WTC11 (cell line): Measurements from ENCODE around the gene PCNX3. TPM values are rescaled to one million over a fixed set of nuclear protein-coding genes. Genes with fewer than 3 reads are reported as not detected.
A peak's percentile ranks its signal among the peaks of the same experiment; 100 is the strongest.

ENCODE experiments used
- ATAC-seq: fragments of 200-7000 bp; cut with Tn5 transposase; 2 replicates; pipeline ENCODE4 v1.10.0; 2021; ENCODE audit warnings: mild to moderate bottlenecking, moderate library complexity
- CTCF ChIA-PET: fragments of 300-600 bp; sonication (Branson Sonifier 250); formaldehyde crosslinking; loops from one replicate; lab custom pipeline; 2021; ENCODE audit warnings: antibody characterized with exemption; lab: Charles Lee
- POLR2A ChIA-PET: fragments of 350-600 bp; sonication (Branson Sonifier 250); formaldehyde crosslinking; loops from one replicate; lab custom pipeline; 2021; ENCODE audit warnings: antibody characterized with exemption; lab: Charles Lee
- DNase-seq: peaks from one replicate; pipeline ENCODE4 v3.0.0; 2021; ENCODE audit warnings: low spot score
- H3K27ac Mint-ChIP-seq: 2 replicates; pipeline ENCODE4 v1.8.0; 2021; ENCODE audit warnings: mixed read lengths
- H3K27me3 Mint-ChIP-seq: 2 replicates; pipeline ENCODE4 v1.8.0; 2021; ENCODE audit warnings: low read depth, mild to moderate bottlenecking, moderate library complexity, mixed read lengths
- H3K36me3 Mint-ChIP-seq: 2 replicates; pipeline ENCODE4 v1.8.0; 2021; ENCODE audit warnings: mixed read lengths
- H3K4me1 Mint-ChIP-seq: 2 replicates; pipeline ENCODE4 v1.8.0; 2022; ENCODE audit warnings: mixed read lengths
- H3K4me3 Mint-ChIP-seq: 2 replicates; pipeline ENCODE4 v1.8.0; 2021; ENCODE audit warnings: mild to moderate bottlenecking, moderate library complexity, mixed read lengths
- H3K9me3 Mint-ChIP-seq: 2 replicates; pipeline ENCODE4 v1.8.0; 2021; ENCODE audit warnings: mixed read lengths
- ATF1 ChIP-seq: sonication (generic); formaldehyde crosslinking; IDR thresholded peaks from 2 replicates; pipeline ENCODE4 v1.8.1; 2023; ENCODE audit warnings: mild to moderate bottlenecking, moderate library complexity, missing genetic modification reagents
- FOXP1 ChIP-seq: sonication (generic); formaldehyde crosslinking; IDR thresholded peaks from 2 replicates; pipeline ENCODE4 v1.8.0; 2022; ENCODE audit warnings: missing genetic modification reagents, mild to moderate bottlenecking, moderate library complexity, borderline replicate concordance
- GABPB1 ChIP-seq: sonication (generic); formaldehyde crosslinking; IDR thresholded peaks from 2 replicates; pipeline ENCODE4 v1.8.1; 2023; ENCODE audit warnings: mild to moderate bottlenecking, missing genetic modification reagents
- HMGXB4 ChIP-seq: sonication (generic); formaldehyde crosslinking; IDR thresholded peaks from 2 replicates; pipeline ENCODE4 v1.8.1; 2023; ENCODE audit warnings: mild to moderate bottlenecking, moderate library complexity, missing genetic modification reagents
- KAT7 ChIP-seq: sonication (generic); formaldehyde crosslinking; IDR thresholded peaks from 2 replicates; pipeline ENCODE4 v1.8.1; 2023; ENCODE audit warnings: missing genetic modification reagents, mild to moderate bottlenecking, borderline replicate concordance
- NFATC4 ChIP-seq: fragments of 250-450 bp; sonication (Bioruptor Pico); IDR thresholded peaks from 2 replicates; pipeline ENCODE4 v1.9.0; 2021; ENCODE audit warnings: mild to moderate bottlenecking
- NFE2L1 ChIP-seq: sonication (generic); formaldehyde crosslinking; IDR thresholded peaks from 2 replicates; pipeline ENCODE4 v1.8.1; 2023; ENCODE audit warnings: missing genetic modification reagents
- SMAD3 ChIP-seq: sonication (generic); formaldehyde crosslinking; IDR thresholded peaks from 2 replicates; pipeline ENCODE4 v1.8.0; 2022; ENCODE audit warnings: missing genetic modification reagents, mild to moderate bottlenecking, borderline replicate concordance
- TCF7 ChIP-seq: sonication (generic); formaldehyde crosslinking; IDR thresholded peaks from 2 replicates; pipeline ENCODE4 v1.8.0; 2022; ENCODE audit warnings: mild to moderate bottlenecking, low read depth, missing genetic modification reagents, moderate library complexity
- ZNF138 ChIP-seq: sonication (generic); formaldehyde crosslinking; conservative IDR thresholded peaks from 2 replicates; pipeline ENCODE4 v1.8.1; 2022; ENCODE audit warnings: mild to moderate bottlenecking, moderate library complexity, missing genetic modification reagents
- total RNA-seq: library from RNA; stranded (reverse); gene quantifications from 3 replicates; pipeline ENCODE4 v1.2.3, GENCODE V29; 2021
- TF ChIP-seq, protein P1 (sequence below): sonication (generic); formaldehyde crosslinking; IDR thresholded peaks from 2 replicates; pipeline ENCODE4 v1.8.1; 2023; ENCODE audit warnings: mild to moderate bottlenecking, missing genetic modification reagents, moderate library complexity

PCNX3 gene
- total RNA-seq, 1 experiment from 2014 or later: 51.6 TPM

- peaks cover 21% of the 10 kb centered on the region for H3K4me1 Mint-ChIP-seq
- ATAC-seq: peak; percentile 0; the same call in 1 of the 2 replicates
- peak; percentile 64 for DNase-seq
- ChIA-PET CTCF (interaction anchor here (0.9 to 16.2 kb wide), 12 partner anchors 9 to 499 kb away, joined by 4 to 311 read pairs (median 10); partner anchors contain the start of genes FAM89B, FIBP, KCNK7 and MUS81), POLR2A (interaction anchor here (0.9 to 1.3 kb wide), 5 partner anchors 9 to 117 kb away, joined by 5 to 7 read pairs (median 6); partner anchors contain the start of genes MALAT1, RELA and SIPA1)
- H3K27ac Mint-ChIP-seq: peak overlapping the region; percentile 95
- peak overlapping the region; percentile 94 for H3K4me3 Mint-ChIP-seq
- no peaks in the 10 kb centered on the region; the same call in 1 of the 2 replicates for H3K27me3 Mint-ChIP-seq
- H3K36me3 Mint-ChIP-seq: peaks cover 11% of the 10 kb centered on the region
- TF ChIP-seq NFATC4 (no peak), HMGXB4 (CRISPR knock-in tag) (peak; percentile 34; the same call in 1 of the 2 replicates), SMAD3 (CRISPR knock-in tag) (no peak), KAT7 (CRISPR knock-in tag) (no peak)
- no peaks in the 10 kb centered on the region for H3K9me3 Mint-ChIP-seq
These were observed 486 bp downstream of the PCNX3 start for GRCh38 chr11:65615950-65616574.

GRCh38 chr11:65616575-65617001 is 1.0 kb downstream of the PCNX3 start:
- peak overlapping the region; percentile 94 for H3K4me3 Mint-ChIP-seq
- peak overlapping the region; percentile 95 for H3K27ac Mint-ChIP-seq
- H3K36me3 Mint-ChIP-seq: peaks cover 12% of the 10 kb centered on the region
- H3K4me1 Mint-ChIP-seq: peaks cover 21% of the 10 kb centered on the region
- no peaks in the 10 kb centered on the region; the same call in 1 of the 2 replicates for H3K27me3 Mint-ChIP-seq
- ATAC-seq: no peak
- H3K9me3 Mint-ChIP-seq: no peaks in the 10 kb centered on the region
- DNase-seq: no peak
- ChIA-PET CTCF (interaction anchor here (1.0 to 2.0 kb wide), 2 partner anchors 9 to 23 kb away, joined by 3 to 6 read pairs; no protein-coding TSS in a partner anchor), POLR2A (no interaction called here)
- TF ChIP-seq TCF7 (CRISPR knock-in tag) (no peak), ATF1 (CRISPR knock-in tag) (no peak), GABPB1 (CRISPR knock-in tag) (peak; percentile 79), FOXP1 (no peak)

DNA sequence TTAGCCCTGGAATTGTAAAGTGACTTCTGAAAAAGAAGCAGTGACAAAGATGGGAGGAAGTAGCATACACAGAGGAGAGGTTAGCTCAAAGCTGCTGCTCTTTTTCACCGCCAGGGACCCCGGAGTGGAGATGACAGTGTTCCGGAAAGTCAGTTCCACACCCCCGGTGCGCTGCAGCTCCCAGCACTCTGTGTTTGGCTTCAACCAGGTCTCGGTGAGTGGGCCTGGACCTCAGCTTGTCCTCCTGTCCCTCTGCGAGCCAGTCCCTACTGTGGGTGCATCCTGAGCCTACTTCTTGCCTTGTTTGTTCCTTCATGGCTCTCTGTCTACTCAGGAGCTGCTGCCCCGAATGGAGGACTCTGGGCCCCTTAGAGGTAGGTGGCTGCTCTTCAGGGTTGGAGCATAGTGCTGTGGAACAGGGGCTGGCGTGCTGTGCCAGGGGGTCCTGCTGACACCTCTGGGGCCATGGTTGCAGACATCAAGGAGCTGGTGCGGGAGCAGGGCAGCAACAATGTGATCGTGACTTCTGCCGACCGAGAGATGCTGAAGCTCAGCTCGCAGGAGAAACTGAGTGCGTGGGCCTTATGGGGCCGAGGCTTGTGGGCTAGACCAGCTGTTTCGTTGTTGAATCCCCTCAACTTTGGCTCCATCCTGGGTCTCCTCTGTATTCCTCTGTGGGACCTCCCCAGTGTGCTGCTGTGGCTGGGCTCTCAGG is 1.7 kb downstream of the PCNX3 start:
- DNase-seq (no peak), ATAC-seq (no peak)
- Mint-ChIP-seq H3K4me1 (peaks cover 16% of the 10 kb centered on the region), H3K9me3 (no peaks in the 10 kb centered on the region), H3K36me3 (peaks cover 13% of the 10 kb centered on the region), H3K27me3 (no peaks in the 10 kb centered on the region; the same call in 1 of the 2 replicates), H3K27ac (no peak overlapping the region), H3K4me3 (peak overlapping the region; percentile 94)
- CTCF ChIA-PET: interaction anchor here (1.0 to 2.0 kb wide), 2 partner anchors 9 to 24 kb away, joined by 3 to 6 read pairs; no protein-coding TSS in a partner anchor
- POLR2A ChIA-PET: no interaction called here
- TF ChIP-seq, protein P1, sequence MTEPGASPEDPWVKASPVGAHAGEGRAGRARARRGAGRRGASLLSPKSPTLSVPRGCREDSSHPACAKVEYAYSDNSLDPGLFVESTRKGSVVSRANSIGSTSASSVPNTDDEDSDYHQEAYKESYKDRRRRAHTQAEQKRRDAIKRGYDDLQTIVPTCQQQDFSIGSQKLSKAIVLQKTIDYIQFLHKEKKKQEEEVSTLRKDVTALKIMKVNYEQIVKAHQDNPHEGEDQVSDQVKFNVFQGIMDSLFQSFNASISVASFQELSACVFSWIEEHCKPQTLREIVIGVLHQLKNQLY: no peak
- TF ChIP-seq HMGXB4 (CRISPR knock-in tag) (no peak), NFE2L1 (CRISPR knock-in tag) (no peak), ZNF138 (no peak), NFATC4 (no peak)
